GM18508 (cell line): Measurements from ENCODE around the gene MIA.
"Not testable (repeated sequence)": the region's sequence is repeated elsewhere in the genome, so short reads cannot be mapped to it uniquely, and the experiment has no call there.

Experiments used
- ATAC-seq: cut with Tn5 transposase; IDR thresholded peaks from one replicate; pipeline ENCODE4 v1.9.1; 2021; ENCODE audit warnings: moderate number of reproducible peaks; ENCODE audit not compliant: insufficient read depth, unreplicated experiment

The MIA gene

DNA sequence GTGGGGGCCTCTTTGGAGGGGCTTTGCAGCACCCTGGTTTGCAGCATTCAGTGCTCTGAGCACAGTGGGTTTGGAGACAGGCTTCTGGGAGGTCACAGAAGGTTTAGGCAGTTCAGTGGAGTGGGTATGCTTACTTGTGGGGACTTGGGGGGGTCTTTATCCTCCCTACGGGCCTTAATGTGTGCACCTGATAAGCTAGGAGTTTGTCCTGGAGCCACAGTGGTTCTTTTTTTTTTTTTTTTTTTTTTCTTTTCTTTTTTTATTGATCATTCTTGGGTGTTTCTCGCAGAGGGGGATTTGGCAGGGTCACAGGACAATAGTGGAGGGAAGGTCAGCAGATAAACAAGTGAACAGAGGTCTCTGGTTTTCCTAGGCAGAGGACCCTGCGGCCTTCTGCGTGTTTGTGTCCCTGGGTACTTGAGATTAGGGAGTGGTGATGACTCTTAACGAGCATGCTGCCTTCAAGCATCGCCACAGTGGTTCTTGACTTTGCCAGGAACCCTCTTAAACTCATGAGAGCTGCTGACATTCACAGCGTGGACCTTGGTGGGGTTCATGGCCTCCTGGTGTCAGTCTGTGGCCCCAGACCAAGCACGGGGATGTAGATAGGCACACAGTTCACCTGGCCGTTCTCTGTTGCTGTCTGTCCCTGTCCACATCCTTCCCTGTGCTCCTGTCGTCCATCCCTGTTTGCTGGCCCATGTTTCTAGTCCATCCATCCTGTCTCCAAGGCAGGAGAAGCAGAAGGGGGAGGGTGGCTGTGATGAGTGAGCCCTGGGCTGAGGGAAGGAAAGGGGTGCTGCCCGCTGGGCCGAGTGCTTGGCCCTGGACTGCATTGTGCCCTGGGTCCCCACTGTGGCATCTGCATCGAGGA, 26.3 kb downstream of the MIA start:
- ATAC-seq, result no peak

DNA sequence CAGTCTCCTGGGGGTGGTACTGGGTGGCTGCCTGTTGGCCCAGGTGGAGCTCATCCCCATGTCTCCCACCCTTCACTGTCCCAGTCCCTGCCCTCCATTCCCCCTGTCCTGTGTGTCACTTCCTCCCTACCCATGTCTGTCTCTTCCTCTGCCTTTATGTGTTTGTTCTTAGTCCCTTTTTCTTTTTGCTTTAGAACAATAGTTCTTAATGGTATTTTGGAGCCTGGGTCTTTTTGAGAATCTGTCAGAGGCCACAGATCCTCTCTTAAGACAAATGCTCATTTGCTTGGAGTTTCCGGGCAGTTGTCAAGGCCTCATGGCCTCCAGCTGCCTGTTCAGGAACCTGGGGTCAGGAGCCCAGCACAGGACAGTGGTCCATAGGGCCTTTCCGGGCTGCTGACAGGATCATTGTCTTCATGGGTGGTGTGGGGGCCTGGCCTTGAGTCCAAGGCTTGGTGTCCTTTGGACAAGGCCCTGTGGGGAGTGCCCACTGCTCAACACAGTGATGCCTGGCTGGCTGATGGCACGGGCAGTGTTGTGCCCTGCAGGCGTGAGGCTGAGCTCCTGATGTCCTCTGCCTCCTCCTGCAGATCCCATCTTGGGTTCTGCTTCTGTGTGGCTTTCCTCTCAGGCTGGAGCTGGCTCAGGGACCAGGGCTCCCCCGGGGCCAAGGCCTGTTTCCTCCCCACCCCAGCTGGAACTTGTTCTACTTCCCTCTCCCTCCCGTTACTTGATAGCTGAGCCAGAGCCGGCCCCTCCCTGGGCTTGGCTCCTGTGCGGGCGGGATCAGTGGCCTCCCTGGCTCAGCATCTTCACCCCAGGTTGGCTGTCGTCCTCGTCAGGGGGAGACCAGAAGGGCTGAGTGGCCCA, 27.2 kb downstream of the MIA start:
- ATAC-seq, result no peak

- ATAC-seq, result no peak
These were observed 28.0 kb downstream of the MIA start for GRCh38 chr19:40803170-40803856.

GRCh38 chr19:40803857-40804782, 28.8 kb downstream of the MIA start:
- no peak for ATAC-seq

- no peak for ATAC-seq
These were observed 29.5 kb downstream of the MIA start for GRCh38 chr19:40804783-40805242.

DNA sequence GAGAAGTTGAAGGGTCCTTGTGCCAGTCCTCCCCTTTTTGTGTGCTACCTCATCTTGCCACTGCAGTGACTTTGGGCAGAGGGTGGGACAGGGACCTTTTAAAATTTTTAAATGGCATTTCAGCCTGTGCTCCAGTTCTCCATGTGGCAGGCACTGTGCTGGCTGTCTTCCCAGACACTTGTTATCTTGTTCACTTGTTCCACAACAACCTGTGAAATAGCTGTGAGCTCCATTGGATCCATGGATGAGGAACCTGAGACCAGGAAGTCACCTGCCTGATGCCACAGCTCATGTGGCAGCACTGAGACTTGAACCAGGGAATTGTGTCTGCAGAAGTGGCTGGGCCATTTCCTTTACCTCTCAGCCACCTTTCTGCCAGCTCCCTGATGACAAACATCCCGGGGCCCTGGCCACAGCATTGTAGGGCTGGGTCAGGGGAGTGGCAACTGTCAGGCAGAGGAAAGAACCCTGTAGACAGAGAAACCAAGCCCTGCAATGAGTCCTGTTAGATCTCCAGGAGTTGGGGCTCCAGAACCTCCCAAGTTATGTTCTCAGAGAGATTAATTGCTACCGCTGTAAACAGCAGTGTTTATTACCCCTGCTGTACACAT, 30.0 kb downstream of the MIA start:
- no peak for ATAC-seq

GRCh38 chr19:40806423-40807146, 31.3 kb downstream of the MIA start:
- no peak for ATAC-seq

- no peak for ATAC-seq
These were observed 32.1 kb downstream of the MIA start for GRCh38 chr19:40807147-40808020.

DNA sequence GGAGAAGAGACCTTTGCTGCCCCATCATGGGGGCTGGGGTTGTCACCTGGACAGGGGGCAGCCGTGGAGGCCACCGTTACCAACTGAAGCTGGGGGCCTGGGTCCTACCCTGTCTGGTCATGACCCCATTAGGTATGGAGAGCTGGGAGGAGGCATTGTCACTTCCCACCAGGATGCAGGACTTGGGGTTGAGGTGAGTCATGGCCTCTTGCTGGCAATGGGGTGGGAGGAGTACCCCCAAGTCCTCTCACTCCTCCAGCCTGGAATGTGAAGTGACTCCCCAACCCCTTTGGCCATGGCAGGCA, 32.7 kb downstream of the MIA start:
- no peak for ATAC-seq

DNA sequence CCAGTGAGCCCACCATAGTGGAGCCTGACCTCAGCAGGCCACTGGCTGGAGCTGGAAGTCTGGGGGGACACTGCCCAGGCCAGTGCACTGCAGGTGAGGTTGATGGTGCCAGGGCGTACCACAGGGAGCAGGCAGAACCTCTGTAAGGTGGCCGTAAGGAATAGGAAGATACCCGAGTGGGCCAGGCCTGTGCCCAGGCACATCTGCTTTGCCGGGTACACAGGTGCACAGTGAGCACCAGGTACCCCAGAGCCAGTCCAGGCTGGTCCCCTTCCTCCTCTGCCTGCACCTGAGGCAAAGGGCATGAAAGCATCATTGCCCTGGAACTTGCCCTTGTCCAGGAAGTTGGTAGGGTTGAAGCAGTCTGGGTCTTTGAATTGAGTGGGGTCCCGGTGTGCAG, 33.2 kb downstream of the MIA start:
- no peak for ATAC-seq

- ATAC-seq, result no peak
These were observed 34.2 kb downstream of the MIA start for GRCh38 chr19:40809358-40810086.

GRCh38 chr19:40810160-40810559, 34.8 kb downstream of the MIA start:
- ATAC-seq, result no peak

DNA sequence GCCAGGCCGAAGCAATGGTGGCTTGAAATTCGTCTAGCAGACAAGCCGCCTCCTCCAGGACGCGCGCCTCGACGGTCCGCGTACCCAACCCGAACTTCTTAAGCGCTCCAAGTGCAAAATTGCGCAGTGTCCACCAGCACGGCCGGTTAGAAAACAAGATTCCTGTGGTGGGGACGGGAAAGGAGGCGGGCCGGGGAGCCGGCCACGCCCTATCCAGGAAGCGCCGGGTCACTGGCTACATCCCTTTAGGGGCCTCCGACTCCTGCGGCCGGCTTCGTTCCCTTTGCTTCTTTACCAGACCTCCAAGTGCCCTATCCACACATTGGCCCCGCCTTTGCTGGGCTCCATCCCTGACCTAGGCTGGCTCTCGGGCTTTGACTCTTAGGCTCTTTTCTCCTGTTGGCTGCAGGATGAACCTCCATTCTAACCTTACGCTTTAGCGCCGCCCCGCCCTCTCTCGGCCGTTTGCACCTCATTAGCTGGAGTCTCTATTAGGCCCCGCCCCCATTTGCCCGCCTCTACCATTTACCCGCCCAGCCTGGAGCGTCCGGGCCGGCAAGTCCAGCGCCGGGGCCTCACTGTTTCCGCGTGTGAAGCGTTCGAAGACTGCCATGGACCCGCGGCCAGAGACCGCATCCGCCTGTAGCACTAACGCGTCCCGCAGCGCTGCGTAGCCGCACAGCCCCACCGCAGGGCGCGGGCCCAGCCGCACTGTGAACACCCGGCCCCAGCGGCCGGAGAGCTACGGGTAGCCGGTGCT, 35.5 kb downstream of the MIA start:
- not testable (repeated sequence) for ATAC-seq

DNA sequence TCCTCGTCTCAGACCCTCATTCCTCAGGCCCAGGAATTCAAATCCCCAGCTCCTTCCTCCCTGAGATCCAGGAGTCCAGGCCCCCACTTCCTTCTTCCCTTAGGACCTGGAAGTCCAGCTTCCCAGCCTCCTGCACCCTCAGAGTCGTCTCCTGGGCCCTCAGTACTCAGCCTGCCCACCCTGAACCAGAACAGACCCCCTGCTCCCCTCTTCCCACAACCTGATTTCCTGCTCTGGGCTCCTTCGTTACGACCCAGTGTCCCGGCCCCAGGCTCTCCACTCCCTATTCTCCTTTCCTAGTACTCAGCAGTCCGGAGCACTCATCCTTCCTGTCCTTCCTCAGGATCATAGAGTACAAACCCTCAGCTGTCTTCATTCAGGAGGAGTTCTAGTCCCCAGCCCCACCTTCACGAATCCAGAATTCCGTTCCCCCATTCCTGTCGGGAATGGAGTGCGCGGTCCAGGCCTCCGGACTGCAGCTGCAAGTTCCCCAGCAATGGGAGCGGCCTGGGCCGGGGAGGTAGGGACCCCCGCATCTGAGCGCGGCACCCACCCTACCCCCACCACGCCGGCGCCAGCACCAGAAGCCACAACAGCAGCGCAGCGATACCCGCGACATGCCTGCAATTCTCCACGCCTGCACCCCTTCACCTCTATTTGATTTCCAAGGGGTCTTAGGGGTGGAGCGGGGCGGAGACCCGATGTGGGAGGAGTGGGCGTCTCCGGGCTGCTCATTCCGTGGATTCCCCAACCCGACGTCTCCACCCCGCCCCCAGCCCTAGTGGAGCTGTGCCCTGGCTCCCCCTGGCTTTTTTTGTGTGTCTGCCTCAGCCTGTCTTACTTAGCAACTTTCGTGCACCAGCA, 36.4 kb downstream of the MIA start:
- no peak for ATAC-seq

- ATAC-seq, result not testable (repeated sequence)
These were observed 37.2 kb downstream of the MIA start for GRCh38 chr19:40812571-40812970.

DNA sequence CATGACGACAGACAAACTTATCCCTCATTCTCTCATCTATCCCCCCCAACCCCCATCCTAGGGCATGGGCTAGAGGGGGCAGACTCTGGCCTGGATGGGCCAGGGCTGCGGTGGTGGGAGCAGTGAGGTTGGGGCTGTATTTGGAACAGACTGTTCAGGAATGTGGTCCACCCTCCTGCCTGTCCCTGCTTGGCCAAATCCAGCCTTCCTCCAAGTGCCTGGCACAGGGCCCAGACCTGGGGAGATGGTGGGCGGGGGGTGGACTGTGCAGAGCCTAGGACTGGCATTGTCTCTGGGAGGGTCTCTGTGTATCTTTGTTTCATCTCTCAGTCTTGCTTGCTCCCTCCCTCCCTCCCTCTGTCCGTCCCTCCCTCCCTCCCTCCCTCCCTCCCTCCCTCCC, 37.9 kb downstream of the MIA start:
- no peak for ATAC-seq
